Keratinocyte (primary cell): ENCODE measurements around the gene CBX7. TPM values are rescaled to one million over a fixed set of nuclear protein-coding genes. Genes with fewer than 3 reads are reported as not detected.

ENCODE experiments used
- DNase-seq: peaks from one replicate; pipeline ENCODE4 v3.0.0-alpha.2; 2011; ENCODE audit warnings: low read depth, missing footprints, low spot score
- FAIRE-seq: peaks from 2 replicates; lab custom pipeline; 2011; peaks lifted over from hg19 to GRCh38; lab: Jason Lieb, UNC
- H2AFZ ChIP-seq: 2 replicates; pipeline ENCODE4 v1.6.0; 2012; ENCODE audit warnings: low read length, control low read depth, inconsistent platforms; ENCODE audit not compliant: control insufficient read depth
- H3K27ac ChIP-seq: 2 replicates; pipeline ENCODE4 v1.5.1; 2011; ENCODE audit warnings: low read length; ENCODE audit not compliant: control insufficient read depth, insufficient read depth
- H3K27me3 ChIP-seq: 3 replicates; pipeline ENCODE4 v1.6.0; 2011; ENCODE audit warnings: low read length; ENCODE audit not compliant: control insufficient read depth, insufficient read depth; ENCODE audit errors: extremely low read depth
- H3K36me3 ChIP-seq, 2 experiments: 2 replicates in 1 of 2; 3 replicates in 1 of 2; pipeline ENCODE4 v1.5.1; 2011; ENCODE audit warnings: low read length in 2 of 2, mild to moderate bottlenecking in 1 of 2; ENCODE audit not compliant: control insufficient read depth in 2 of 2, insufficient read depth in 2 of 2; ENCODE audit errors: extremely low read depth in 1 of 2
- H3K4me1 ChIP-seq: 3 replicates; pipeline ENCODE4 v1.5.1; 2011; ENCODE audit warnings: low read length; ENCODE audit not compliant: control insufficient read depth, insufficient read depth; ENCODE audit errors: extremely low read depth
- H3K4me2 ChIP-seq: 3 replicates; pipeline ENCODE4 v1.6.0; 2011; ENCODE audit warnings: low read depth, low read length; ENCODE audit not compliant: control insufficient read depth, insufficient read depth; ENCODE audit errors: extremely low read depth
- H3K4me3 ChIP-seq, 3 experiments: fragments of 200-600 bp in 1 of 3; sonication (generic) in 1 of 3; 2 replicates in 2 of 3; 3 replicates in 1 of 3; pipeline ENCODE4 v1.5.1; 2011 to 2016; ENCODE audit warnings: low read length in 3 of 3, mild to moderate bottlenecking in 3 of 3, control low read depth in 2 of 3, inconsistent platforms in 1 of 3, low read depth in 1 of 3, mixed read lengths in 1 of 3, mixed run types in 1 of 3, moderate library complexity in 1 of 3; ENCODE audit not compliant: control insufficient read depth in 2 of 3, insufficient read depth in 2 of 3; ENCODE audit errors: extremely low read depth in 1 of 3
- H3K79me2 ChIP-seq: 2 replicates; pipeline ENCODE4 v1.6.0; 2012; ENCODE audit warnings: low read length; ENCODE audit not compliant: control insufficient read depth, insufficient read depth
- H3K9ac ChIP-seq: 3 replicates; pipeline ENCODE4 v1.6.0; 2011; ENCODE audit warnings: low read length; ENCODE audit not compliant: control insufficient read depth, insufficient read depth; ENCODE audit errors: extremely low read depth
- H3K9me1 ChIP-seq: 3 replicates; pipeline ENCODE4 v1.6.0; 2011; ENCODE audit warnings: low read length; ENCODE audit not compliant: control insufficient read depth, insufficient read depth; ENCODE audit errors: extremely low read depth
- H3K9me3 ChIP-seq: 2 replicates; pipeline ENCODE4 v1.5.1; 2012; ENCODE audit warnings: low read depth, low read length; ENCODE audit not compliant: control insufficient read depth
- H4K20me1 ChIP-seq: 3 replicates; pipeline ENCODE4 v1.6.0; 2011; ENCODE audit warnings: low read length; ENCODE audit not compliant: control insufficient read depth, insufficient read depth; ENCODE audit errors: extremely low read depth
- CTCF ChIP-seq, 3 experiments: IDR thresholded peaks in 1 of 3; conservative IDR thresholded peaks in 1 of 3; optimal IDR thresholded peaks in 1 of 3; 2 replicates in 2 of 3; 3 replicates in 1 of 3; pipeline versions ENCODE3 to v1.5.1; 2011; ENCODE audit warnings: low read length in 3 of 3, mild to moderate bottlenecking in 3 of 3, moderate library complexity in 2 of 3, control low read depth in 1 of 3, inconsistent platforms in 1 of 3; ENCODE audit not compliant: insufficient read depth in 2 of 3; ENCODE audit errors: extremely low read depth in 1 of 3
- EZH2 ChIP-seq: IDR thresholded peaks from one replicate; pipeline ENCODE4 v1.6.1; 2012; ENCODE audit warnings: inconsistent platforms, mild to moderate bottlenecking, low read length, moderate library complexity
- dilution Hi-C: fragments of 300-500 bp; cut with MboI; formaldehyde crosslinking; loops from one replicate; pipeline ENCODE4 v1.7.0; 2020; ENCODE audit warnings: low sequenced_read_pairs; ENCODE audit not compliant: extremely low pct_ligation_motif_present
- polyA plus RNA-seq, 5 experiments: library from polyadenylated mRNA; depleted of rRNA in 3 of 5; stranded (reverse) in 3 of 5; stranded (forward) in 1 of 5; unstranded in 1 of 5; fragments of >200 nt; gene quantifications; 1 replicate in 1 of 5; 2 replicates in 3 of 5; 3 replicates in 1 of 5; pipeline versions ENCODE4 v1.2.1 to v1.2.3, GENCODE V29; 2011 to 2012; ENCODE audit warnings: missing spikeins in 2 of 5, low read depth in 1 of 5, low replicate concordance in 1 of 5

Gene CBX7
- polyA plus RNA-seq, 1 donor (not counting 4 experiments of a cell fraction or from before 2014, with no cell fraction given) = 1.3 TPM

- no peak for FAIRE-seq
- Histone ChIP-seq H3K9ac (no peak overlapping the region), H3K4me3 (no peak overlapping the region), H3K27me3 (no peaks in the 10 kb centered on the region), H3K4me2 (no peak overlapping the region), H4K20me1 (no peaks in the 10 kb centered on the region), H3K27ac (no peak overlapping the region), H3K36me3 (no peaks in the 10 kb centered on the region), H3K79me2 (no peaks in the 10 kb centered on the region), H2AFZ (no peak overlapping the region), H3K4me1 (peaks cover 37% of the 10 kb centered on the region), H3K9me1 (no peaks in the 10 kb centered on the region), H3K9me3 (no peaks in the 10 kb centered on the region)
- dilution Hi-C loops = no loop called here
- TF ChIP-seq EZH2 (no peak), CTCF (optimal IDR thresholded peaks at IDR 0.05 in 1 of 3, IDR thresholded peaks at IDR 0.05 in 1 of 3, conservative IDR thresholded peaks at IDR 0.05 in 1 of 3; ENCODE audit: extremely low read depth in 1 of 3, insufficient read depth in 2 of 3, low read length in 3 of 3) (no peak)
- no peak for DNase-seq
These were observed 19.3 kb upstream of the CBX7 start for GRCh38 chr22:39171623-39172264.

GRCh38 chr22:39170825-39171622 lies 18.5 kb upstream of the CBX7 start:
- FAIRE-seq (peak; percentile 90), DNase-seq (no peak)
- H3K27ac ChIP-seq = no peak overlapping the region
- TF ChIP-seq CTCF (optimal IDR thresholded peaks at IDR 0.05 in 1 of 3, IDR thresholded peaks at IDR 0.05 in 1 of 3, conservative IDR thresholded peaks at IDR 0.05 in 1 of 3; ENCODE audit: extremely low read depth in 1 of 3, insufficient read depth in 2 of 3, low read length in 3 of 3) = peak; percentile 83 to 97 (median 85)
- no peak for TF ChIP-seq EZH2
- peak overlapping the region in 1 of 3 experiments; percentile 15 for H3K4me3 ChIP-seq
- H3K79me2 ChIP-seq = no peaks in the 10 kb centered on the region
- peak overlapping the region; percentile 50 for H3K4me2 ChIP-seq
- peaks cover 32% of the 10 kb centered on the region for H3K4me1 ChIP-seq
- peak overlapping the region; percentile 66 for H2AFZ ChIP-seq
- dilution Hi-C loops = no loop called here
- no peaks in the 10 kb centered on the region for H3K27me3 ChIP-seq
- H3K9me3 ChIP-seq = no peaks in the 10 kb centered on the region
- H4K20me1 ChIP-seq = no peaks in the 10 kb centered on the region
- H3K9me1 ChIP-seq = no peaks in the 10 kb centered on the region
- no peaks in the 10 kb centered on the region for H3K36me3 ChIP-seq
- no peak overlapping the region for H3K9ac ChIP-seq
